GM18499 (cell line): ENCODE measurements around the gene SERINC3.
"Not testable (repeated sequence)": the region's sequence is repeated elsewhere in the genome, so short reads cannot be mapped to it uniquely, and the experiment has no call there.

ENCODE experiments used
- ATAC-seq: cut with Tn5 transposase; IDR thresholded peaks from one replicate; pipeline ENCODE4 v1.9.1; 2021; ENCODE audit warnings: moderate number of reproducible peaks; ENCODE audit not compliant: insufficient read depth, unreplicated experiment

SERINC3 gene

GRCh38 chr20:44521484-44522481 lies at the start of gene SERINC3:
TSS of gene SERINC3 (minus strand) at chr20:44522070. CDS start at chr20:44521951, 119 bp downstream.
- ATAC-seq = peak; percentile 88

GRCh38 chr20:44571362-44571988 lies 49.6 kb upstream of the SERINC3 start:
- ATAC-seq = no peak

- ATAC-seq = no peak
These were observed 48.5 kb upstream of the SERINC3 start for GRCh38 chr20:44570367-44570766.

- ATAC-seq = no peak
These were observed 44.9 kb upstream of the SERINC3 start for GRCh38 chr20:44566811-44567210.

DNA sequence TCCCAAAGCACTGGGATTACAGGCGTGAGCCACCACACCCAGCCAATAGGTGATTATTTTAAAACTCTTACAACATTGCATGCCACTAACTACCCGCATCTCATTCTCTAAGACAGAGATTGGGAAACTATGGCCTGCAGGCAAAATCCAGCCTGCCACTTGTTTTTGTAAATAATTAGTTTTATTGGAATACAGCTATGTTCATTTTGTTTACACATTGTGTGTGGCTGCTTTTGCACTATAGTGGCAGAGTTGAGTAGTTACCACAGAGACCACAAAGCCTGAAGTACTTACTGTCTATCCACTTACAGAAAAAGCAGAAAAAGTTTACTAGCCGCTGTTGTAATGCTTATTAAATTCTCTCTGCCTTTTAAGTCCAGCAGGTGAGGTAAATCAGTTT lies 44.1 kb upstream of the SERINC3 start:
- ATAC-seq = no peak

DNA sequence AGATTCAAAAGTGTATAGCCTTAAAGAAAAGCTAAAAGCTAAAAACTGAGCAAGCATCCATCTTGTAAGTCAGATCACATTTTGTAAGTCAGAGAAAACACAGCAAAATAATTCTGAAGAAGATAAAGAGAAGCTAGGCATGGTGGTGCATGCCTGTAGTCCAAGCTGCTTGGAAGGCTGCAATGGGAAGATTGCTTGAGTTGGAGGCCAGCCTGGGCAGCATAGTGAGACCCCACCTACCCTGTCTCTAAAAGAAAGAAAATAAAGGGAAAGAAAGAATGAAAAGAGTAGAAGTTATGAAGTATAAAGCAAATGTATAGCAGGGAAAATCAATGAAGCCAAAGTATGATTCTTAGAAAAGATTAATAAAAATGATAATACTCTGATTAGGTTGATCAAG lies 40.0 kb upstream of the SERINC3 start:
- no peak for ATAC-seq

- ATAC-seq = not testable (repeated sequence)
These were observed 38.9 kb upstream of the SERINC3 start for GRCh38 chr20:44560818-44561217.

GRCh38 chr20:44560229-44560628 lies 38.4 kb upstream of the SERINC3 start:
- ATAC-seq = no peak

DNA sequence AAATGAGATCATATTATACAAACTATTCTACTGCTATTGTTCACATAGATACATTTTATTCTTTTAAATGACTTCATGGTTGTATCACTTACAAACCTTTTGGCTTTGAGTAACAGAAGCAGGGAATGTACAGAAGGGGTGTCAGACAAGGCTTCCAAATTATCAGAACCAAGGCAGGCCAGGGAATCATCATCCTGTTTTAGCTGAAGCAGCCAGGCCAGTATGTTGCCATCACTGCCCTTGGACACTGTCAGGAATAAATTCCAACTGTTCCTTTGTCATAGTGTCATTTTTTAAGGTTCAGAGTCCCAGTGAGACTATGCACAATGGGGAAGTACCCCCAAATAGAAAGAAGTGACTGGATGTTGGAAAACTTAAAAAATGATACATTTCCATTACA lies 37.4 kb upstream of the SERINC3 start:
- ATAC-seq = no peak

- ATAC-seq = no peak
These were observed 31.4 kb upstream of the SERINC3 start for GRCh38 chr20:44552950-44553908.

DNA sequence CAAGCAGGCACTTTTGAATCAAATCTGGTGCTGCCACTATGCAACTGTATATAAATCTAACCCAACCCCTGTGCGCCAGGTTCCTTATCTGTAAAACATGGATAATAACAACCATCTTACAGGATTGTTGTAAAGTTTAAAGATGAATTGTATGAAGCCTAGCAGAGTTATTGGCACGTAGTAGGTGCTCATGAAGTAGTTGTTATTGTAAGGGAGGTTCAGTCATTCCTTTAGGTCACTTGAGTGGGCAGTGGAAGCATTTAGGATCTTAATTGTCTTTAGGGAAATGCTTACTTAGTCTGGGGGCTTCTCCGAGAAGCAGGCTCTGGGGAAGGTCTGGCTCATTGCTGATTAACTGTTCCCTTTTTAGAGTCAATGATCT lies 30.7 kb upstream of the SERINC3 start:
- no peak for ATAC-seq

- ATAC-seq = no peak
These were observed 30.2 kb upstream of the SERINC3 start for GRCh38 chr20:44552050-44552449.

DNA sequence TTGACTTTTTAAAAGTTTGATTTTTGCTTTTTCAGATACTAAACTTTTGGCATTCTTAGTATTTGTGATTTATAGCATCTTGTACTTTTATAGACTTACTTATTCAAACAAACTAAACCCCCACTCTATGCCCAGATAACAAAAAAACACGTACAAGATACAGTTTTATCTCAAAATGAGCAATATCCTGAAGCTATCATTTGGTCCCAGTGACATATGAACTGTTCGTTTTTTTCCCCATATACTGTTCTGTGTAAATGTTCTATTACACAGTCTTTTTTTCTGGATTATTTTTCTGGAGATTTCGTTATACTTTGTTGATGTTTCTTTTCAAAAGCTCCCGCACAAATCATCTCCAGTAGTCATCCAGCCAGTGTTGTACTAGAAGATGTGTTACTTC lies 27.3 kb upstream of the SERINC3 start:
- no peak for ATAC-seq

DNA sequence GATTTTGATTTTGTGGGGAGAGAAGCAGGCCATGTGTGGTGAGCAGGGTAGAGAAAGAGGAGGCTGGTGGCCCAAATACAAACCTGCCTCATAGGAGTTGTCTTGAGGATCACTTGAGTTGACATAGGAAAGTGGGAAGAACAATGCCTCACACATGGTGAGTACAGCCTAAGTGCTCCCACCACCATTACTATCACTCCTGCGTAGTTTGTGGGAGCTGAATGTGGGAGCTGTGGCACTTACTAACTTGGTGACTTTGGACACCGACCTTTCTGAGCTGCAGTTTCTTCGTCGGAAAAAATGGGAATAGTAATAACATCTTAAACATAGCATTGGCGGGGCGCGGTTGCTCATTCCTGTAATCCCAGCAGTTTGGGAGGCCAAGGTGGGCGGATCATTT lies 25.5 kb upstream of the SERINC3 start:
- ATAC-seq = no peak

DNA sequence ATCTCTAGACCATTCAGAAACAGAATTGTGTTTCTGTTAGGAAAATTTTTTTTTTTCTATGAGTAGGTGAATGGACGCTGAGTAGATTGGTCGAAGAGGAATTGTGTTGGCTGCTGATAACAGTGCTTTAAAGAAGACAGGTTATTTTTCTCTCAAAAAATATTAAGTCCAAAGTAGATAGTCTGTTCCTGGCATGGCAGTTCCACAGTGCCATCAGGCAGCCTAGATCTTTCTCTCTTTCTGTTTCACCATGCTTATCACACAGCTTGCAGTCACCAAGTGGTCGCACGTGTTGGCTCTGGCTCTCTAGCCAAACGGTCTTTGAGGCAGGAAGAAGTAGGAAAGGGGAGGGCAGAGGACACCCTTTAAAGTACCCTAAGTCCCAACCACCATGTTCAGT lies 22.4 kb upstream of the SERINC3 start:
- no peak for ATAC-seq

DNA sequence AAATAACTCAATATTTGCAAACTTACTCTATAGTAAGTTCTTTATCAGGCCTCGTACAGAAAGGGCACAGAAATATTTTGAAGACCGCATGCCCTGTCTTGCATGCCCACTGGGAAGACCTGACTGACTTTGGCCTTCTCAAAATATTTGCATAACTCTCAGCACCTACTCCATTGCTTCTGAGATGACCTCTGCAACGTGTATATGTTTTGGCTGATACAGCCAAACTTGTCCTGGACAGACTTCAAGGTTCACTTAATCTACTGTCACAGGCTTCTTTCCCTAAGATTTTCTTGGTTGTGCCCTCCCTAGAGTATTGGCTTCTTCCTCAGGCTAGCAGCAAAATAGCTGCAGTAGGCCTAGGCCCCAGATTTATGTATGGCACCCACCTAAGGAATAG lies 21.5 kb upstream of the SERINC3 start:
- no peak for ATAC-seq

DNA sequence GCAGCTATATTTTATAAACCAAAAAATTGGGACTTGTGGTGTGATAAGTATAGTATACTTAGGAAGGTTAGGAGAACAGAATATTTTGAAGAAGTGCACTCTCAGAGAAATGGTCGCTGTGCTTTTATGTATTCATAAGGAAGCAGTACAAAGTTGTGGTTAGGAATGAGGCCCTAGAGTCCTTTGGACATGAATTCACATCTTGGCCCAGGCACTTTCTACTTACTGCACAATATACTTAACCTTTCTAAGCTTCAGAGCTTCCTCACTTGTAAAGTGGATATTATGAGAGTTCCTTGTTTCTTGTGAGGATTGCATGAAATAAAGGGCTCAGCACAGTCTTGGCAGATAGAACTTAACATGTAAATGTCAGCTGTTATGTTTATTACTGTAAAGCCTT lies 21.0 kb upstream of the SERINC3 start:
- ATAC-seq = no peak

- ATAC-seq = no peak
These were observed 20.1 kb upstream of the SERINC3 start for GRCh38 chr20:44541992-44542391.

- ATAC-seq = no peak
These were observed 19.0 kb upstream of the SERINC3 start for GRCh38 chr20:44540834-44541233.

DNA sequence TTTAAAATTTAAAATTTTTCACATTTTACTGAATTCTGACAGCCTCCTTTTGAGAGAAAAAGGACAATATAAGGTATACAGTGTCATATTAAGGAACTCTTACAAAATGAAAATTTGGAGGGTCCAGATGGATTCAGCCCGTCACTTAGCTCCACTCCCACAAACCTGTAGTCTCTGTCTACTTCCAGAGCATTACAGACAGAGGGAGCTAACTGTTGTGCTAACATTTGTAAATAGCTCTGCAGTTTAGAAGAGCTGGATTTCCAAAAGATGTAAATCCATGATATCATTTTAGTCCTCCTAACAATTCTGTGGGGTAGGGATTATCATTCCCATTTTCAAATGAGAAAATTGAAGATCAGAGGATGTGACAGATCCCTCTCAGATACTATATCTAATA lies 16.1 kb upstream of the SERINC3 start:
- no peak for ATAC-seq
